ENCODE measurements around the gene RAB22A.

Gene RAB22A

DNA sequence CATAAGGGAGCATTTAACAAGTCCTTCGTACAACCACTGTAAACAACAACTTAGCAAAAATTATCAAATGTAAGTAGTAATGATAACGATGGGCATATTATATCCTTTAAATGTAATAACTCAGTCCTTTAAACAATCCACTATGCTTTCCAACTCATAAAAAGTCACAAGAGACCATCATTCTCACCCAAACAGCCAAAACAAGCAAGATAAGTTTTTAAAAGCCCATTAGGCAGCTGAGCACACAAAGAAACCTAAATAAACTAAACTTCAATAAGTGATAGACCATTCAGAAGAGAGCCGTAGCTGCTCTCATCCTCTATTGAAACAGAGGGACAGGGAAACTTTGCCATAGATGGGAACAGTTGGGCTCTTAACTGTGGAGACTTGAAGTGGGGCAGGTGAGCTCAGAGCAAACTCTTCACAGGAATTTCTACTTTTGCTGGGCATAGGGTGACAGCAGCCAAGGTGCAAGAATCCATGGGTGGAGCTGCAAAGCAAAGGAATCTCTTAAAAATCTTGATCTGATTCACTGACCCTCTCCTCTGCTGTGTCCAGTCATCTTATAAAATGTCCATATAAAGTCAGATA lies 22.5 kb downstream of the RAB22A start:
- TF ChIP-seq, protein P1, sequence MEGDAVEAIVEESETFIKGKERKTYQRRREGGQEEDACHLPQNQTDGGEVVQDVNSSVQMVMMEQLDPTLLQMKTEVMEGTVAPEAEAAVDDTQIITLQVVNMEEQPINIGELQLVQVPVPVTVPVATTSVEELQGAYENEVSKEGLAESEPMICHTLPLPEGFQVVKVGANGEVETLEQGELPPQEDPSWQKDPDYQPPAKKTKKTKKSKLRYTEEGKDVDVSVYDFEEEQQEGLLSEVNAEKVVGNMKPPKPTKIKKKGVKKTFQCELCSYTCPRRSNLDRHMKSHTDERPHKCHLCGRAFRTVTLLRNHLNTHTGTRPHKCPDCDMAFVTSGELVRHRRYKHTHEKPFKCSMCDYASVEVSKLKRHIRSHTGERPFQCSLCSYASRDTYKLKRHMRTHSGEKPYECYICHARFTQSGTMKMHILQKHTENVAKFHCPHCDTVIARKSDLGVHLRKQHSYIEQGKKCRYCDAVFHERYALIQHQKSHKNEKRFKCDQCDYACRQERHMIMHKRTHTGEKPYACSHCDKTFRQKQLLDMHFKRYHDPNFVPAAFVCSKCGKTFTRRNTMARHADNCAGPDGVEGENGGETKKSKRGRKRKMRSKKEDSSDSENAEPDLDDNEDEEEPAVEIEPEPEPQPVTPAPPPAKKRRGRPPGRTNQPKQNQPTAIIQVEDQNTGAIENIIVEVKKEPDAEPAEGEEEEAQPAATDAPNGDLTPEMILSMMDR (IDR thresholded peaks at IDR 0.05; ENCODE audit: control insufficient read depth, insufficient read depth, low read depth, low read length, missing control alignments), result no peak
- DNase-seq (ENCODE audit: low read depth), result no peak
- H3K4me3 ChIP-seq (ENCODE audit: control insufficient read depth, low read depth, low read length), result no peak overlapping the region

DNA sequence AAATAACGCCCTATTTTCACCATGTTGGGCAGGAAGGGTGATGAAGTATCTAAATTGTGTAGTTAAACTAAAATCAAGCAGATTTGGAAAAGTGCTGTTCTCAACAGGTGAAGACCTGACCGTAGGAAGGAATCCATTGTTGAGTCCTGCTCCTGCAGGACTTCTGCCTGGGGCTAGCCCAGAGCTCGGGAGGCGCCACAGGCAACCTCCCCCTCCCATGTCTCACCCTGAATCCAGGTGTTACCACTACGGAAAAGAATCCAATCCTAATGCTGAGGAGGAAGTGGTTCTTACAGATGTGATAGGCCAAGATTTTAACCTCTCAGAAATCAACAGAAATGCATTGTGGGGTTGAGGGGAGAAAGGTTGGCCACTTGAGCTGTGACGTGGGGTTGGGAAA lies 30.2 kb downstream of the RAB22A start:
- no peak overlapping the region for H3K4me3 ChIP-seq (ENCODE audit: control insufficient read depth, low read depth, low read length)
- DNase-seq (ENCODE audit: low read depth), result no peak
- TF ChIP-seq, protein P1 (IDR thresholded peaks at IDR 0.05; ENCODE audit: control insufficient read depth, insufficient read depth, low read depth, low read length, missing control alignments), result no peak

DNA sequence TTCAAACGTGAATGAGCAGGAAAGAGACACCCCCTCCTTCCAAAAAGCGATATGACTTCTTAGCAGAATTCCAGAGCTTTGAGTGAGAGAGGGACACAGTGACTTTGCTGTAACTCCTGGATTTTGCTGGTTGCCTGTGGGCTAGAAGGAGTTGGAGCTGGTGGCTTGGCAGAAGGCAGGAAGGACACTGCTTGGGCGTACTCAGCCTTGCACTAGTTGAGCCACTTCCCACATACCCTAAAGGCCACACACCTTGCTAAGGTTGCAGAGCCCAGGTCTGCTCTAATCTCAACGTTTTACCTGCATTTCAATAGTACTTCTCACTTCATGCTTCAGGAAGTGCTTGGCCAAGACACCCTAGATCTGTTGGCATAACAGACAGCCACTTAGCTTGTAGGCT lies 30.6 kb downstream of the RAB22A start:
- TF ChIP-seq, protein P1 (IDR thresholded peaks at IDR 0.05; ENCODE audit: control insufficient read depth, insufficient read depth, low read depth, low read length, missing control alignments), result no peak

DNA sequence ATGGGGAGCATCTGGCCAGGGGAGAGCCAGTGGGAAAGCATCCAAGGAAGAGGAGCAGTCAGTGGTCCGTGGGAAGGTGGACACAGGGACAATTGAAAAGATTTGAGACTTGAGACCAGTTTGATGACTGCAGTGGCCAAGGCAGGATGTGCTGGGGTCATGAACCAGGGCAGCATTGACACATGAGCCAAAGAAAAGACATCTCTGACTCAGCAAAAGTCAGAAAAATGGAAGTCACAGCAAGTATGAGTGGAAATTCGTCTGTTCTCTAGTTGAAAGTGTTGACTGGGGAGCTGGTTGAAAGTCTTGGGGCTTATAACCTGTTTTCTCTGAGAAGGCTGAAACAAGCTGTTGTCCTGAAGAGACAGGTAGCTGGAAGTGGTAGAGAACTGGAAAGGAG lies 31.3 kb downstream of the RAB22A start:
- H3K4me3 ChIP-seq (ENCODE audit: control insufficient read depth, low read depth, low read length), result no peak overlapping the region
- DNase-seq (ENCODE audit: low read depth), result no peak
- TF ChIP-seq, protein P1 (IDR thresholded peaks at IDR 0.05; ENCODE audit: control insufficient read depth, insufficient read depth, low read depth, low read length, missing control alignments), result no peak

More for the DNA sequence above, 30.6 kb downstream of the RAB22A start:
- no peak overlapping the region for H3K4me3 ChIP-seq (ENCODE audit: control insufficient read depth, low read depth, low read length)
- DNase-seq (ENCODE audit: low read depth), result no peak

DNA sequence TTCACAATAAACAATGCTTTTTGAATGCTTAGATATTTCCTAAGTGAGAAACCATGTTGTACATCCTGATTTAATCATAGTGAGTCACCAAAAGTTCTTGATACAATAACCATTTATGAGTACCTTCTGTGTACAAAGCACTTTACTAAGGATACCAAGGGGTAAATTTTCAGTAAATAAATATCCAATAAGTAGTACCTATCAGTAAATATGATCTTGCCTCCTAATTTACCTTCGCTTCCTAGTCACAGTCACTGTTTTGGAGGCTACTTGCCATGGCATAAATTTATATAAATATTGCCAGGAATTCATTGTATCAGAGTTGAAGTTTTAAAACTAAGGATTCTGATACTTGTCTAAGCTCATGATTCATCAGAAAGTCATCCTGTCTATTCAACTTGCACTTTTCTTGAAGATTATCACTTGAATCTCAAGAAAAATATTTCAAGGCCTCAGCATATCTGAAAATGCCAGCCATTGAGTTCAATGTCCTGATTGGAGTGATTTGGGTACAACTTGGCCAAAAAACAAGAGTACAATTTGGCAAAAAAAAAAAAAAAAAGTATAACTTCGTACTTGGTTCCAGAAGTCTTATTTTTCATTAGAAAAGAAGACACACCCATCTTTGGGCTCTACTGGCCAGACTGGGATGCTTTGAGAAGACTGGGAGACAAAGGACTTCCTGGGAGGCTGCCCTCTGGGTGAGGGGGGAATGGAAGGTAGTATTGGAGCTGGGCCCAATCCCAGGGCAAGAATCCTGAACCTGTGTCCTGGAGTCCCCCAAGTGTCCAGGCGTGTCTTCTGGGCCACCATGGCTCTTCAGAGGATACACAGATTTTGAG lies 32.8 kb downstream of the RAB22A start:
- TF ChIP-seq, protein P1 (IDR thresholded peaks at IDR 0.05; ENCODE audit: control insufficient read depth, insufficient read depth, low read depth, low read length, missing control alignments), result no peak
- DNase-seq (ENCODE audit: low read depth), result no peak

DNA sequence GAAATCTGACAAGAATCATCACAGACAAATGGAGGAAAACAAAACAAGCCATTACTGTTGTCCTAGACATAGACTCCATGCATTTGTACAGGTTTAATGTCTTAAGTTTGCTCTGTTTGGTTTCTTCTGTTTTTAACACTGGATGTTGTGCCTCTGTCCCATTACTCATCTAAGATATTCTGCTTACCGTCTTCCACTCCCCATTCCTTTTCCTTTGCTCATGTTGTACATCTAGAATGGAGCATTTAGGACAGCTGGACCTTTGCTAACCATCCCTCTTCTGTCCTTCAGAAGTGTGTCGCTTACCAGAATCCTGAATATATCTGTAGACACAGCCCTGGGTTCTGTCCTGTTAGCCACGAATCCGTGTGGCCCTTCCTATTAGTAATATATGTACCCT lies 35.2 kb downstream of the RAB22A start:
- no peak for DNase-seq (ENCODE audit: low read depth)
- TF ChIP-seq, protein P1 (IDR thresholded peaks at IDR 0.05; ENCODE audit: control insufficient read depth, insufficient read depth, low read depth, low read length, missing control alignments), result no peak
- no peak overlapping the region for H3K4me3 ChIP-seq (ENCODE audit: control insufficient read depth, low read depth, low read length)

More for the DNA sequence above, 32.8 kb downstream of the RAB22A start:
- no peak overlapping the region for H3K4me3 ChIP-seq (ENCODE audit: control insufficient read depth, low read depth, low read length)

Data from AG09309 (cell line).